RWPE2 (cell line): ENCODE measurements around the gene PTGR3.
A peak's percentile ranks its signal among the peaks of the same experiment; 100 is the strongest.

Experiments
- ATAC-seq: fragments of 200-7000 bp; cut with Tn5 transposase; 3 replicates; pipeline ENCODE4 v1.9.1; 2021; ENCODE audit warnings: low read depth
- DNase-seq: peaks from one replicate; pipeline ENCODE4 v3.0.0-alpha.2; 2020; ENCODE audit warnings: low spot score
- H3K27ac ChIP-seq: fragments of 450-650 bp; 2 replicates; pipeline ENCODE4 v1.5.1; 2017; ENCODE audit warnings: mild to moderate bottlenecking; ENCODE audit not compliant: poor library complexity, severe bottlenecking
- H3K27me3 ChIP-seq: fragments of 250-450 bp; sonication (Bioruptor Pico); 2 replicates; pipeline ENCODE4 v1.5.1; 2021; ENCODE audit warnings: mild to moderate bottlenecking, moderate library complexity; ENCODE audit not compliant: insufficient read depth, poor library complexity, severe bottlenecking
- H3K36me3 ChIP-seq: fragments of 250-450 bp; sonication (Bioruptor Pico); 2 replicates; pipeline ENCODE4 v1.5.1; 2020; ENCODE audit warnings: low read depth, mild to moderate bottlenecking, moderate library complexity
- H3K4me1 ChIP-seq: fragments of 250-450 bp; sonication (Bioruptor Pico); 2 replicates; pipeline ENCODE4 v1.5.1; 2021; ENCODE audit warnings: mild to moderate bottlenecking, moderate library complexity; ENCODE audit not compliant: insufficient read depth, poor library complexity, severe bottlenecking
- H3K4me3 ChIP-seq: fragments of 250-450 bp; sonication (Bioruptor Pico); 2 replicates; pipeline ENCODE4 v1.5.1; 2021; ENCODE audit warnings: mild to moderate bottlenecking, moderate library complexity; ENCODE audit not compliant: severe bottlenecking
- H3K9me3 ChIP-seq: fragments of 250-450 bp; sonication (Bioruptor Pico); 2 replicates; pipeline ENCODE4 v1.5.1; 2021; ENCODE audit warnings: mild to moderate bottlenecking, moderate library complexity; ENCODE audit not compliant: severe bottlenecking
- TF ChIP-seq, protein P1 (sequence below): fragments of 450-650 bp; IDR thresholded peaks from one replicate; pipeline ENCODE4 v1.5.1; 2017; ENCODE audit warnings: mild to moderate bottlenecking, moderate library complexity; ENCODE audit not compliant: poor library complexity, severe bottlenecking

The PTGR3 gene

DNA sequence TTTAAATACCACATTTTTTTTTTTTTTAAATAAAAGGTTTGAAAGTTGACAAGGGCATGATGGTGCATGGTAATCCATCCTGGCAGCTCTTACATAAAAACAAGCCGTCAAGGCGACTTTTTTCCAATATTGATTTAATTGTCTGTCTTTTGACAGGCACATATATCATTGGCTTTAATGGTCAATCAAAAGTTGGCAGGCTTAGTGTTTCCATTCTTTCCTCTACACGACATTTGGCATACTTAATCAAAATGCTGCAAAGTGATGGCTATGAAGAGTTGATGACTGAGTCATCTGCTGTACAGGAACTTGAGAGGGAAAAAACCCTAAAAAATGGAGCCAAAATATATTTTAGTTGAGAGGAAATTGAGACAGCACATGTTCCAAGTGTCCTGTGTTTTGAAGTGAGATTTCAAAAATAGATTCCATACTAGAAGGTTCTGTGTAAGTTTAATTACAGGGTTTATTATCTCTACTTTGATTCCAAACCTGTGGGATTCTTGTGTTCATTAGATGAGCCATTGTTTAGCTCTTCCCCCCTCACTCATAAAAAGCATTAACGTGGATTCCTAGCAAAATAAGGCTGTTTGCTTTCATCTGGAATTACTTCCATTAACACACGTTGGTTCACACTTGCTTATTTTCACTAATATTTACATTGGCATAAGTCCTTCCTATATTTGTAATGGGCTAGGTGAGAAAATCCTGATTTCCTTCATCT, 4.8 kb upstream of the PTGR3 start:
- H3K27ac ChIP-seq: no peak overlapping the region
- H3K27me3 ChIP-seq: no peaks in the 10 kb centered on the region
- DNase-seq (no peak), ATAC-seq (no peak)
- H3K9me3 ChIP-seq: no peaks in the 10 kb centered on the region
- no peaks in the 10 kb centered on the region for H3K36me3 ChIP-seq
- H3K4me1 ChIP-seq: peaks cover 21% of the 10 kb centered on the region
- H3K4me3 ChIP-seq: no peak overlapping the region
- TF ChIP-seq, protein P1, sequence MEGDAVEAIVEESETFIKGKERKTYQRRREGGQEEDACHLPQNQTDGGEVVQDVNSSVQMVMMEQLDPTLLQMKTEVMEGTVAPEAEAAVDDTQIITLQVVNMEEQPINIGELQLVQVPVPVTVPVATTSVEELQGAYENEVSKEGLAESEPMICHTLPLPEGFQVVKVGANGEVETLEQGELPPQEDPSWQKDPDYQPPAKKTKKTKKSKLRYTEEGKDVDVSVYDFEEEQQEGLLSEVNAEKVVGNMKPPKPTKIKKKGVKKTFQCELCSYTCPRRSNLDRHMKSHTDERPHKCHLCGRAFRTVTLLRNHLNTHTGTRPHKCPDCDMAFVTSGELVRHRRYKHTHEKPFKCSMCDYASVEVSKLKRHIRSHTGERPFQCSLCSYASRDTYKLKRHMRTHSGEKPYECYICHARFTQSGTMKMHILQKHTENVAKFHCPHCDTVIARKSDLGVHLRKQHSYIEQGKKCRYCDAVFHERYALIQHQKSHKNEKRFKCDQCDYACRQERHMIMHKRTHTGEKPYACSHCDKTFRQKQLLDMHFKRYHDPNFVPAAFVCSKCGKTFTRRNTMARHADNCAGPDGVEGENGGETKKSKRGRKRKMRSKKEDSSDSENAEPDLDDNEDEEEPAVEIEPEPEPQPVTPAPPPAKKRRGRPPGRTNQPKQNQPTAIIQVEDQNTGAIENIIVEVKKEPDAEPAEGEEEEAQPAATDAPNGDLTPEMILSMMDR: no peak

DNA sequence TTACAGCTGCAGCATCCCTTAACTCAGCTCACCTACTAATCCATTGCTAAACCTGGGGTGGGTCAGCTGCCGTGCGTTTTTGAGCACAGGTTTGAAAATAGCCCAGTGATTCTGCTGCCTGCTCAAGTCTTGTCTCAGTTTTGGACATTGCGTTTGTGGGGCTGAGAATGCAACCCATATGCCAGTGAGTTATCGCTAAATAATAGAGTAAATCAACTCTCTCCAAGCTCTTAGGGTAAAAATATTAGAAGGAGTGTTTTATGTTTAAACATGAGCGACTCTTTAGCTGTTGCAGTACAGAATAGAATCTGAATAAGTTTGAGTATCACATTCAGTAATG, 3.8 kb upstream of the PTGR3 start:
- ATAC-seq: no peak
- peak overlapping the region; percentile 96 for H3K4me3 ChIP-seq

DNA sequence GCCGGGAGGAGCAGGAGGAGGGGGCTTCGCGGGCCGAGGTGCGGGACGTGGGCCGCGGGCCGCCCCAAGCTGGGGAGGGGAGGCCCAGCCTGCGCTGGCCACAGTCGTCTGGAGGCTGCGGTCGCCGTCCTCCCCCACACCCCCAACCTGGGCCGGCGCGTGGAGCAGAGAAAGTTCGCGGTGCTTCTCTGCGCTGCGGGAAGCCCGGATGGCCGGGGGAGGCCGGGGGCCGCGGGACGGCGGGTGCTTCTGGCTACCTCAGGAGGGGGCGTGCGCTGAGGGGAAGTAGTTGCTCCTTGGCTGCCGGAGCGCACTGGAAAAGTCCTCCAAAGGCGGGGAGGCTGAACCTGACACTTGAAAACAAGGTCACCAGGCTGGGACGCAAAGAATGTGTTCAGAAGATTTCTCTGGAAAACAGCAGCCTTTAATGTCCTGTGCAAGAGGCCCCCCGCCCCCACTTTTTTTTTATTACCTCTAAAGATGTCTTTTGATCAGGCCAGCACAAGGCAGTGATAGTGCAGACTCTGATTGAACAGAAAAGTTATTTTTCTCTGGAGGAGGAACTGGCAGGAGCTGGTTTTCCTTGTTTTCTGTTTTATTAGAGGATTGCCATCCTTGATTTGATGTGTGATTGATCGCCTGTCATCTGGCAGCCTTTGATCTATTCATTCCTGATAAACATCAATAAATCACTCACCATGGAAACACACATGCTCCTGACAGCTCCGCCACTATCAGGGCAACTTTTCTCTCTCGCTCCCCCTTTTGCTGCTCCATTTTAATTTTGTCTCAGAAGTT, 3.2 kb upstream of the PTGR3 start:
- DNase-seq (no peak), ATAC-seq (no peak)
- peak overlapping the region; percentile 96 for H3K4me3 ChIP-seq
- no peaks in the 10 kb centered on the region for H3K9me3 ChIP-seq
- H3K27ac ChIP-seq: no peak overlapping the region
- TF ChIP-seq, protein P1: no peak
- H3K36me3 ChIP-seq: no peaks in the 10 kb centered on the region
- no peaks in the 10 kb centered on the region for H3K27me3 ChIP-seq
- peaks cover 23% of the 10 kb centered on the region for H3K4me1 ChIP-seq

More for the DNA sequence above, 3.8 kb upstream of the PTGR3 start:
- H3K36me3 ChIP-seq: no peaks in the 10 kb centered on the region
- TF ChIP-seq, protein P1: no peak
- peaks cover 21% of the 10 kb centered on the region for H3K4me1 ChIP-seq
- no peaks in the 10 kb centered on the region for H3K27me3 ChIP-seq
- no peaks in the 10 kb centered on the region for H3K9me3 ChIP-seq
- no peak overlapping the region for H3K27ac ChIP-seq
- no peak for DNase-seq

DNA sequence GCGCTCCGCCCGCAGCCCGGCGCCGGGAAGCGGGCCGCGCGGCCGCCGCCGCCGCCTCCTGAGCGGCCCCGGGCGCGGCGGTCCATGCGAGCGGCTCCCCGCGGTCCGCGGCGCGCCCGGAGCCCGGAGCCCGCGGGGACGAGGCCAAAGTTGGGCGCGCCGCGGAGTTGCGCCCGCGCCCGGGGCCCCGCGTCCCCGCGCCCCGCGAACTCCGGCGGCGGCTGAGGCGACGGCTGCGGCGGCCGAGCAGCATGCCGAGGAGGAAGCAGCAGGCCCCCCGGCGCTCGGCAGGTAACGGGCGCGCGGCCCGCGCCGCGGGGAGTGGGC, 2.6 kb upstream of the PTGR3 start:
- TF ChIP-seq, protein P1: no peak
- no peaks in the 10 kb centered on the region for H3K9me3 ChIP-seq
- peaks cover 28% of the 10 kb centered on the region for H3K4me1 ChIP-seq
- no peak for ATAC-seq
- H3K27ac ChIP-seq: no peak overlapping the region
- H3K36me3 ChIP-seq: no peaks in the 10 kb centered on the region
- no peaks in the 10 kb centered on the region for H3K27me3 ChIP-seq
- DNase-seq: no peak
- H3K4me3 ChIP-seq: peak overlapping the region; percentile 96
